SK-N-MC (cell line): ENCODE results near the gene TMPRSS12.
"Not testable (repeated sequence)": the region's sequence is repeated elsewhere in the genome, so short reads cannot be mapped to it uniquely, and the experiment has no call there.

Source experiments
- EZH2 ChIP-seq: fragments of 200-600 bp; sonication (generic); IDR thresholded peaks from one replicate; pipeline ENCODE4 v1.6.1; 2017; ENCODE audit warnings: antibody characterized with exemption
- POLR2AphosphoS5 ChIP-seq: IDR thresholded peaks from 2 replicates; pipeline ENCODE4 v1.6.1; 2012; ENCODE audit warnings: mild to moderate bottlenecking, low read depth, low read length, borderline replicate concordance

DNA sequence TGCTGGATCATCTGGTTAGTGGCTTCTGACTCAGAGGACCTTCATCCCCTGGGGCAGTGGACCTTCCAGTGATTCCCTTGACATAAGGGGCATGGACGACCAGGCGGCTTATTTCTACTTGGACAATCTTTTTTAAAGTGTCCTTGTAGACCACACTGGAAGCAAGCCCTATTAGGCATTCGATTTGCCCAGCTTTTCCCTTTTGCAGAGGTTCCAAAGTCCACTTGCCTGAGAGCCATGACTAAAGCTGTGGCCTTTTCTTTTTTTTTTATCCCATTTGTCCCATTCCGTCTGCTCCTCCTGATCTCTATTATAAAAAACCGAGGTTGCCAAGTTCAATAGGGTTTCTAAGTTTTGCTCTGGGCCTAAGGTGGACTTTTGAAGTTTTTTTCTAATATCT, 65.8 kb downstream of the TMPRSS12 start:
- TF ChIP-seq EZH2, POLR2AphosphoS5: not testable (repeated sequence)
